HG02763 (cell line): ENCODE results near the gene SCYGR3.

Source experiments
- ATAC-seq: cut with Tn5 transposase; IDR thresholded peaks from one replicate; pipeline ENCODE4 v1.9.1; 2021; ENCODE audit warnings: mild to moderate bottlenecking, moderate library complexity; ENCODE audit not compliant: unreplicated experiment

Gene SCYGR3

DNA sequence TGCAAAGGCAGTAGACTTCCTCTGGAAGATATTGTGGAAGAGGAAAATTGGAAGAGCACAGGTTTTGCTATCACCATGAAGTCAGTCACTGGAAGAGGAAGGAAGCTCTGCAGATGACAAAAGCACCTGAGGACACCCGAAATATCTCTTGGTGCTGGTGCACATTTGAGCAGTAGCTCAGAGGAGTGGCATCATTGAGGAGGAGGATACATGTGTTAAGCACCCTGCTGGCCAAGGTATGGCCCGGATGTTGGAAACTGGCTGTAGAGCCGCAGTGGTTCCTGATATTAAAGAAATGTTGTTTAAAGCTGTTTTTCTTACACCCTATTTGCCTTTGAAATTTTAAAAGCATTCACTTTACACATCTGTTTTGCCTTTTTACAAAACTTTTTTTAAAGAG lies 48.6 kb downstream of the SCYGR3 start:
- ATAC-seq: no peak

DNA sequence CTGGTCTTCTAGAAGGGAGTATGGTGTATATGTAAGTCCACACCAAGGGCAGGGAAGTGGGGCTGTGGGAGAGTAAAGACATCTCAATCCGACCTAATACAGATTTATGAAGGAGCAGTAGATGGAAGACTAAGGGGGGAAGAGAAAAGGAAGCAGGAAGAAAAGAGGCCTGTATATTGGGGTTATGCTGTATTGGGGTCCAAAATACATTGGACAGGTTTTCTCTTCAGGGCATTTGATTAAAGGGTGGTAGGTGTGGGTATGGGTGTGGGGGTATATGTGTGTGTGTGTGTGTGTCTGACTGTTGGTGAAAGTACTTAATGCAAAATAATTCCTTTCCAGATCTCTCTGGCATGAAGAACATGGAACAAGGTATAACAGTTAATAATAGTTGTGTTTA lies 49.6 kb downstream of the SCYGR3 start:
- no peak for ATAC-seq
